Measurements from ENCODE around the gene C11orf98.
"Not testable (repeated sequence)": the region's sequence is repeated elsewhere in the genome, so short reads cannot be mapped to it uniquely, and the experiment has no call there.

C11orf98 gene

DNA sequence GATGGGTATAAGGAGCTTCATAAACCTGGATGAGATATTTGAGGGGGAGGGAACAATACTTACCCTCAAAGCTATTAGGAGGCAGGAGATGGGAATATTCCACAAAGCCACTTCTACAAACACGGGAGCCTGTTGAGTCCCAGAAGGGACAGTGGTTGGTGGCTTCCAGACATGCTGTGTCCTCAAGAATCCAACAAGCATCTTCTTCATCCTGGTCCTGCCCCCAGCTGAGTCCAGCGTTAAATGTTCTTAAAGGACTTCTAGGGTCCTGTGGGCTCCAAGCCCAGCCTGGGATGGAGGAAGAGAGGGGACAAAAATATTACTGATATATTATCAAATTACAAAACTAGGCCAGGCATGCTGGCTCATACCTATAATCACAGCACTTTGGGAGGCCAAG, 2.5 kb upstream of the C11orf98 start:
- Histone ChIP-seq H3K9me3 (replicated peaks; ENCODE audit: low read length) (no peaks in the 10 kb centered on the region), H3K27me3 (ENCODE audit: control insufficient read depth, insufficient read depth, low read length) (no peaks in the 10 kb centered on the region), H3K4me3 (ENCODE audit: low read length) (no peak overlapping the region)

DNA sequence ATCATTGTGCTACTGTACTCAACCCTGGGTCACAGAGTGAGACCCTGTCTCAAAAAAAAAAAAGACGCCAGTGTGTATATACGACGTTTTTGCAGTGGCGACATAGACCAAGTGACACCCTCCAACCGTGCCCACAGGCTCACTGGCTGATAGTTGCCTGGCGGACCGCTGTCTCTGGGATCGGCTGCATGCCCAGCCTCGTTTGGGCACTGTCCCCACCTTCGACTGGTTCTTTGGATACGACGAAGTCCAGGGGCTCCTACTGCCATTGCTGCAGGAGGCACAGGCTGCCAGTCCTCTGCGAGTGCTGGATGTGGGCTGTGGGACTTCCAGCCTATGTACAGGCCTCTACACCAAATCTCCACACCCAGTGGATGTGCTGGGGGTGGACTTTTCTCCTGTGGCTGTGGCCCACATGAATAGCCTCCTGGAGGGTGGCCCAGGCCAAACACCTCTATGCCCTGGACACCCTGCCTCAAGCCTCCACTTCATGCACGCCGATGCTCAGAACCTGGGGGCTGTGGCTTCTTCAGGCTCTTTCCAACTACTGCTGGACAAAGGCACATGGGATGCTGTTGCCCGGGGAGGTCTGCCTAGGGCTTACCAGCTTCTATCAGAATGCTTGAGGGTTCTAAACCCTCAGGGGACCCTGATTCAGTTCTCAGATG, 1.4 kb upstream of the C11orf98 start:
- peaks cover 25% of the 10 kb centered on the region for H3K4me1 ChIP-seq (ENCODE audit: control insufficient read depth, insufficient read depth, low read length)
- H3K36me3 ChIP-seq (ENCODE audit: insufficient read depth, low read length) = peaks cover 30% of the 10 kb centered on the region
- H3K27me3 ChIP-seq (ENCODE audit: control insufficient read depth, insufficient read depth, low read length) = no peaks in the 10 kb centered on the region

More for the DNA sequence above, 2.5 kb upstream of the C11orf98 start:
- H3K36me3 ChIP-seq (ENCODE audit: insufficient read depth, low read length) = peaks cover 29% of the 10 kb centered on the region
- H3K4me2 ChIP-seq (ENCODE audit: low read length) = peak overlapping the region; percentile 97
- peaks cover 28% of the 10 kb centered on the region for H3K4me1 ChIP-seq (ENCODE audit: control insufficient read depth, insufficient read depth, low read length)
- peak overlapping the region; percentile 95 for H3K9ac ChIP-seq (ENCODE audit: low read depth, low read length)

DNA sequence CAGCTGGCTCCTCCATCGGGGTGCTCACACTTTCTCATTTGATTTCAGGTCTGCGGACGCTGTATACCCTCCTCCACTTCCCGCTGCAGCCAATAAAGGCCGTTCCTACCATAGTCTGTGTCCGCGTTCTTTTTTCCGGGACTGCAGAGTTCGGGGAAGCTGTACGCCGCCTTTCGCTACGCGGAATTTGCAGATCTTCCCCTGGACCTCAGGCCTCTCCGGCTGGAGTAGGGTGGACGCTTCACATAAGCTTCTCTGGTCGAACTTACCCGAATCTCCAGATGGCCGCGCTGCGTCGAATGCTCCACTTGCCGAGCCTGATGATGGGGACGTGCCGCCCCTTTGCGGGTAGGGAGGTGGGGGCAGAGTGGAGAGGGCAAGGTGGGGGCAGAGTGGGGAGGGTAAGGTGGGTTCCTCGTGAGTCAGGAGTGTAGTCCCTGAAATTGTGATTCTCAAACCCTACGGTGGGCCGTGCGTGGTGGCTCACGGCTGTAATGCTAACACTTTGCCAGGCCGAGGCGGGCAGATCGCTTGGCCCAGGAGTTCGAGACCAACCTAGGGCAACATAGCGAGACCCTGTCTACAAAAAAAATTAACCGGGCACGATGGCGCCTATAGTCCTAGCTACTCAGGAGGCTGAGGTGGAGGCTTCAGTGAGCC, 719 bp upstream of the C11orf98 start:
- Histone ChIP-seq H3K4me3 (ENCODE audit: low read length) (peak overlapping the region; percentile 81), H3K27me3 (ENCODE audit: control insufficient read depth, insufficient read depth, low read length) (no peaks in the 10 kb centered on the region), H3K9ac (ENCODE audit: low read depth, low read length) (peak overlapping the region; percentile 95), H3K4me1 (ENCODE audit: control insufficient read depth, insufficient read depth, low read length) (peaks cover 22% of the 10 kb centered on the region), H3K4me2 (ENCODE audit: low read length) (peak overlapping the region; percentile 97), H3K36me3 (ENCODE audit: insufficient read depth, low read length) (peaks cover 30% of the 10 kb centered on the region), H3K9me3 (replicated peaks; ENCODE audit: low read length) (no peaks in the 10 kb centered on the region)

More for the DNA sequence above, 1.4 kb upstream of the C11orf98 start:
- Histone ChIP-seq H3K4me3 (ENCODE audit: low read length) (peak overlapping the region; percentile 81), H3K9me3 (replicated peaks; ENCODE audit: low read length) (no peaks in the 10 kb centered on the region), H3K9ac (ENCODE audit: low read depth, low read length) (peak overlapping the region; percentile 95), H3K4me2 (ENCODE audit: low read length) (peak overlapping the region; percentile 97)

DNA sequence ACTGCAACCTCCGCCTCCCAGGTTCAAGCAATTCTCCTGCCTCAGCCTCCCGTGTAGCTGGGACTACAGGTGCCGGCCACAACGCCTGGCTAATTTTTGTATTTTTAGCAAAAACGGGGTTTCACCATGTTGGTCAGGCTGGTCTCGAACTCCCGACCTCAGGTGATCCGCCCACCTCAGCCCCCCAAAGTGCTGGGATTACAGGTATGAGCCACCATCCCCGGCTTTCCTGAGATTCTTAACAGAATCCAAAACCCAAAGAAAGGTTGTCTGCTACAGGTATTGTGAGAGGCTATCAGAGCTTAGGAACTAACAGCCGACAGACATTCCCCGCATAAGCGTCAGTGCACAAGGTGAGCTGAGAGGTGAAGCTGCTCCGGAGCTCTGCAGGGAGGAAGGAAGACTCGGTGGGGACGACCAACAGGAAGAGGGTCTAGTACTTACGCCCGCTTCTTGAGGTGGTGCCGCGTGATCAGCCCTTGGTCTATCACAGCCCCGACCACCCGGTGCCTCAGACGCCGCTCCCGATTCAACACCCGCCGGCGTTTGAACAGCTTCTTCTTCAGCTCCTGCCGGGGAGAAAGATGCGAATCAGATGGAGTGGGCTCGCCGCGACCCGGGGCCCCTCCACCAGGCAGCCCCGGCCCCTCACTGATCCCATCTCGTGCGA, 470 bp downstream of the C11orf98 start:
- H3K9ac ChIP-seq (ENCODE audit: low read depth, low read length) = peak overlapping the region; percentile 95
- H3K36me3 ChIP-seq (ENCODE audit: insufficient read depth, low read length) = peaks cover 30% of the 10 kb centered on the region
- H3K27me3 ChIP-seq (ENCODE audit: control insufficient read depth, insufficient read depth, low read length) = no peaks in the 10 kb centered on the region
- peaks cover 16% of the 10 kb centered on the region for H3K4me1 ChIP-seq (ENCODE audit: control insufficient read depth, insufficient read depth, low read length)
- H3K9me3 ChIP-seq (replicated peaks; ENCODE audit: low read length) = no peaks in the 10 kb centered on the region
- peak overlapping the region; percentile 81 for H3K4me3 ChIP-seq (ENCODE audit: low read length)
- H3K4me2 ChIP-seq (ENCODE audit: low read length) = peak overlapping the region; percentile 88

DNA sequence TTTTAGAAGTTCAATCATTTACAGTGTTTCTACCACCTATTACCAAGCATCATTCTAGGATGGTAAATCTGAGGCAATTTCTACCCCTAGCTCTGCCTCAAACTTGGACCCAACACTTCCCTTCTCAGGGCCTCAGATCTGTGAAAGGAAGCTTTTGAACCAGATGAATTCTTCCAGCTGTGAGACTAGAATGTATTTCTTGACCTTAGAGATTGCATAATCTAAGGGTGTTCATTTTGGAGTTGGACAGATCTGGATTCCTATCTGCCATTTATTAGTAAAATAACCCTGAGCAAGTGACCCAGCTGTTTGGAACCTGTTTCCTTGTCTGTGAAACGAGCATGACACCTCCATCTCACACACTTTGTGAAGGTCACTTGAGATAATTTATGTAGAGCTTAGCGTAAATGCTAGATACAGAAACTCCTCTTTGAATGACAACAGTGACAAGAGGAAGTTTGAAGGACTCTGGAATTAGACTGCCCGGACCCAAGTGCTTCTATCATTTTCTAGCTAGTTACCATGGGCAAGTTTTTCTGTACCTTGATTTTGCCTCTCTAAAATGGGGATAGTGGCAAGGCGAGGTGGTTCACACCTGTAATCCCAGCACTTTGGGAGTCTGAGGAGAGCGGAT, 8.1 kb downstream of the C11orf98 start:
- H3K4me2 ChIP-seq (ENCODE audit: low read length) = no peak overlapping the region
- peaks cover 6% of the 10 kb centered on the region for H3K4me1 ChIP-seq (ENCODE audit: control insufficient read depth, insufficient read depth, low read length)
- no peak overlapping the region for H3K4me3 ChIP-seq (ENCODE audit: low read length)
- H3K36me3 ChIP-seq (ENCODE audit: insufficient read depth, low read length) = no peaks in the 10 kb centered on the region
- H3K27me3 ChIP-seq (ENCODE audit: control insufficient read depth, insufficient read depth, low read length) = no peaks in the 10 kb centered on the region
- no peaks in the 10 kb centered on the region for H3K9me3 ChIP-seq (replicated peaks; ENCODE audit: low read length)
- H3K9ac ChIP-seq (ENCODE audit: low read depth, low read length) = no peak overlapping the region

DNA sequence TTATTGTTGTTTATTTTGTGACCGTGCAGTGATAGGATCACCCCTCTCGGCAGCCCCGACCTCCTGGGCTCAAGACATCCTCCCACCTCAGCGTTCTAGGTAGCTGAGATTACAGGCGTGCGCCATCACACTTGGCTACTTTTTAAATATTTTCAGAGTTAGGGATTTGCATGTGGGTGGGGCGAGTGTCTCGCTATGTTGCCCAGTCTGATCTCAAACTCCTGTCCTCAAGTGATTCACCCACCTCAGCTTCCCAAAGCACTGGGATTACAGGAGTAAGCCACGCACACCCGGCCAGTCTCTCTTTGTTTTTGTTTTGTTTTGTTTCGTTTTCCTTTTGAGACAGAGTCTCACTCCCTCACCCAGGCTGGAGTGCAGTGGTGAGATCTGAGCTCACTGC, 10.7 kb downstream of the C11orf98 start:
- Histone ChIP-seq H3K4me3 (ENCODE audit: low read length) (no peak overlapping the region), H3K36me3 (ENCODE audit: insufficient read depth, low read length) (peaks cover 5% of the 10 kb centered on the region), H3K9ac (ENCODE audit: low read depth, low read length) (no peak overlapping the region), H3K4me2 (ENCODE audit: low read length) (no peak overlapping the region), H3K4me1 (ENCODE audit: control insufficient read depth, insufficient read depth, low read length) (peaks cover 12% of the 10 kb centered on the region), H3K27me3 (ENCODE audit: control insufficient read depth, insufficient read depth, low read length) (no peaks in the 10 kb centered on the region), H3K9me3 (replicated peaks; ENCODE audit: low read length) (no peaks in the 10 kb centered on the region)

DNA sequence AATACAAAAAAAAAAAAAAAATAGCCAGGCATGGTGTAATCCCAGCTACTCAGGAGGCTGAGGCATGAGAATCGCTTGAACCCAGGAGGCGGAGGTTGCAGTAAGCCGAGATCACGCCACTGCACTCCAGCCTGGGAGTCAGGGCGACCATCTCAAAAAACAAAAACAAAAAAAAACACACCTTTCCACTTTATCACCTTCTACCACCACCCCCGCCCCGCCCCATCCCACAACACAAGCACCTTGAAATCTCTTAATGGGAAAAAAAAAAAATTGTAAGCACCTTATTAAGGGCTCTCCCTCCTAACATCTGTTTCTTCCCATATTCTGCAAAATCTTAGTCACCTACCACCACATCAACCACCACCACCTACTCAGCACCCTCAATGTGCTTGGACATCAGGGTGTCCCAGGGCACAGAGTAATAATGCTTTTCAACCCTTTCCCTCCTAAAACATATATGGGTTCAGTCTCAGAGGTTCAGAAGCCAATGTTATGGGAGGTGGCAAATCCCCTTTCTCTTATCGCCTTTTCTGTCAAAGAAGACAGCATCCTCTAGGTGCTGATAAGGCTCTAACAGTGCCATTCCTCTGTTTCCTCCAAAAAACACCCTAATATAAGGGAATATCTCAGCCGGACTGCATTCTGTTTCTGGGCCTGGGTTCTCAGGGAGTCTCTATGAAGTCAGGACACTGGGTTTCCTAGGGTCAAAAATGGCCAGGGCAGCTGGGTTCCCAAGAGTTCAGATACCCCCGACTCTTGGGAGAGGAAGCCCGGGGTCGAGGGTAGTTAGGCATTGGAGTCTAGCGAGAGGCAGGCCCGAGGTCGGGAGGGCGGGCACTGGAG, 12.6 kb downstream of the C11orf98 start:
- peaks cover 24% of the 10 kb centered on the region for H3K4me1 ChIP-seq (ENCODE audit: control insufficient read depth, insufficient read depth, low read length)
- peaks cover 18% of the 10 kb centered on the region for H3K36me3 ChIP-seq (ENCODE audit: insufficient read depth, low read length)
- H3K9me3 ChIP-seq (replicated peaks; ENCODE audit: low read length) = no peaks in the 10 kb centered on the region
- H3K4me2 ChIP-seq (ENCODE audit: low read length) = peak overlapping the region; percentile 93
- H3K27me3 ChIP-seq (ENCODE audit: control insufficient read depth, insufficient read depth, low read length) = no peaks in the 10 kb centered on the region
- H3K9ac ChIP-seq (ENCODE audit: low read depth, low read length) = peak overlapping the region; percentile 96
- H3K4me3 ChIP-seq (ENCODE audit: low read length) = peak overlapping the region; percentile 93

DNA sequence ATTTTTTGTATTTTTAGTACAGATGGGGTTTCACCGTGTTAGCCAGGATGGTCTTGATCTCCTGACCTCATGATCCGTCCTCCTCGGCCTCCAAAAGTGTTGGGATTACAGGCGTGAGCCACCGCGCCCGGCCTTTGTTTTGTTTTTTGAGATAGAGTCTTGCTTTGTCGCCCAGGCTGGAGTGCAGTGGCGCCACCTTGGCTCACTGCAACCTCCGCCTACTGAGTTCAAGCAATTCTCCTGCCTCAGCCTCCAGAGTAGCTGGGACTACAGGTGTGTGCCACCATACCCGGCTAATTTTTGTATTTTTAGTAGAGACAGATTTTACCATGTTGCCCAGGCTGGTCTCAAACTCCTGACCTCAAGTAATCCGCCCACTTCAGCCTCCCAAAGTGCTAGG, 14.7 kb downstream of the C11orf98 start:
- not testable (repeated sequence) for H3K9me3 ChIP-seq (replicated peaks; ENCODE audit: low read length); H3K27me3 ChIP-seq (ENCODE audit: control insufficient read depth, insufficient read depth, low read length); H3K4me3 ChIP-seq (ENCODE audit: low read length); H3K4me2 ChIP-seq (ENCODE audit: low read length); H3K9ac ChIP-seq (ENCODE audit: low read depth, low read length)
- H3K4me1 ChIP-seq (ENCODE audit: control insufficient read depth, insufficient read depth, low read length) = peaks cover 31% of the 10 kb centered on the region
- peaks cover 18% of the 10 kb centered on the region for H3K36me3 ChIP-seq (ENCODE audit: insufficient read depth, low read length)

DNA sequence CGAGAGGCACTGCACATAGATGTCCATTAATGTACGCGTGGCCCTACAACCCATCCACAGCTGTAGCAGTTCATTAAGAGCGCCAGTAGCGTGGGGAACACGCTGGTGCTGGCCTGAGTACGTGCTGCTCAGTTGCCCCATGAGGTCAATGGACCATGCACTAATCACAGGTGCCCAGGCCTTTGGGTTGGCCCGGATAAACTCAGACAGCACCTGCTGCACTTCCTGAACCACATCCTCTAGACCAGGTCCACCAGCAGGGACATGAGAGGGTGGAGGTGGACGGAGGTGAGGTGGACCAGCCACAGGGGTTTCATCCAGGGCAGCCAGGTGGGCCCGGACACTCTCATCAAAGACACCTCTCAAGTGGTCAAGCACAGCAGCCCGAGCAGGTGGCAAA, 15.5 kb downstream of the C11orf98 start:
- H3K27me3 ChIP-seq (ENCODE audit: control insufficient read depth, insufficient read depth, low read length) = no peaks in the 10 kb centered on the region
- no peaks in the 10 kb centered on the region for H3K9me3 ChIP-seq (replicated peaks; ENCODE audit: low read length)
- peaks cover 20% of the 10 kb centered on the region for H3K36me3 ChIP-seq (ENCODE audit: insufficient read depth, low read length)
- H3K4me1 ChIP-seq (ENCODE audit: control insufficient read depth, insufficient read depth, low read length) = peaks cover 38% of the 10 kb centered on the region
- no peak overlapping the region for H3K9ac ChIP-seq (ENCODE audit: low read depth, low read length)
- no peak overlapping the region for H3K4me3 ChIP-seq (ENCODE audit: low read length)
- H3K4me2 ChIP-seq (ENCODE audit: low read length) = no peak overlapping the region

DNA sequence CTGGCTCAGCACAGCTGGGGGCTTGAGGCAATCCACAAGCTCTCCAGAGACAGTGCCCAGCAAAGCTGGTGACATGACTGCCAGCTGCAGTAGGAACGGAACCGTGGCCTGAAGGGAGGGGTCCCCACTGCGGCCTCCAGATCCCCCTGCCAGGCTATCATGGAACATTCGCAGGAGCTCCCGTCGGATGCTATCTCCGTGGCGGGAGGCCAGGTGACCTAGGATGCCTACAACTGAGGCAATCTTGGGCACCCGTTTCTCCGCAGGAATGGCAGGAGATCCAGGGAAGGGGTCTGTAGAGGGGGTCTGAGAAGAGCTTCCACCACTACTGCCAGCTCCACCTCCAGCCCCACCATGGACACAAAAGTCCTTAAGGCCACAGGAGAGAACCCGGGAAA, 16.0 kb downstream of the C11orf98 start:
- H3K9me3 ChIP-seq (replicated peaks; ENCODE audit: low read length) = no peaks in the 10 kb centered on the region
- no peak overlapping the region for H3K9ac ChIP-seq (ENCODE audit: low read depth, low read length)
- no peak overlapping the region for H3K4me3 ChIP-seq (ENCODE audit: low read length)
- peaks cover 25% of the 10 kb centered on the region for H3K36me3 ChIP-seq (ENCODE audit: insufficient read depth, low read length)
- no peaks in the 10 kb centered on the region for H3K27me3 ChIP-seq (ENCODE audit: control insufficient read depth, insufficient read depth, low read length)
- H3K4me2 ChIP-seq (ENCODE audit: low read length) = no peak overlapping the region
- H3K4me1 ChIP-seq (ENCODE audit: control insufficient read depth, insufficient read depth, low read length) = peaks cover 38% of the 10 kb centered on the region

All from skeletal muscle satellite cell (primary cell).